ENCODE measurements around the gene WNT3. TPM values are rescaled to one million over a fixed set of nuclear protein-coding genes. Genes with fewer than 3 reads are reported as not detected.

WNT3 gene
- total and polyA plus RNA-seq, 2 experiments from 2014 or later = 2.7 to 3.4 TPM

DNA sequence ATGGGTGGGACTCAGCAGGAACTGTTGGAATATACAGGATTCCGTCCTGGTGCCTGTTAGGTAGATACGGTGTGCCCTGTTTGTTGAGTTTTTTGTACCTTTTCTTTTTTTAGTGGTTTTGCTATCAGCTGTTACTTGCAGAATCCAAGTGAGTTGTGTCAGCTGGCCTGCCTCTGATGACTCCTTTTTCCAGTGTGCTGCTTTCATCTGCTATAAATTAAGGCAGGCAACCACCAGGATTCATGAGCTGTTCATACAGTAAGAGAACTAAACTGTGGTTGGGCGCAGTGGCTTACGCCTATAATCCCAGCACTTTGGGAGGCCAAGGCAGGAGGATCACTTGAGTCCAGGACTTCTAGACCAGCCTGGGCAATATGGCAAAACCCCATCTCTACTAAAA, 79.9 kb downstream of the WNT3 start:
- Mint-ChIP-seq H3K4me3 (no peak overlapping the region), H3K27me3 (ENCODE audit: insufficient read depth, low read depth, poor library complexity) (peaks cover 3% of the 10 kb centered on the region), H3K27ac (no peak overlapping the region), H3K4me1 (peaks cover 14% of the 10 kb centered on the region; the same call in 2 of the 3 replicates), H3K9me3 (no peaks in the 10 kb centered on the region; the same call in 2 of the 3 replicates), H3K36me3 (ENCODE audit: low read depth) (no peaks in the 10 kb centered on the region)
- Histone ChIP-seq H3F3A (replicated peaks; ENCODE audit: low read depth) (0 out of 2 replicates have a peak, but pooled peaks cover under 1% of the 10 kb centered on the region), H3K27me3 (ENCODE audit: insufficient read depth) (no peaks in the 10 kb centered on the region), H2AFZ (no peak overlapping the region), H3K4me3 (no peak overlapping the region), H3K79me2 (replicated peaks; ENCODE audit: insufficient read depth) (no peaks in the 10 kb centered on the region), H3K9me2 (ENCODE audit: insufficient read depth) (no peaks in the 10 kb centered on the region), H3K36me3 (ENCODE audit: insufficient read depth) (no peaks in the 10 kb centered on the region), H3K4me1 (ENCODE audit: insufficient read depth) (0 out of 2 replicates have a peak, but pooled peaks cover 4% of the 10 kb centered on the region), H3K4me2 (no peak overlapping the region), H3K27ac (ENCODE audit: low read depth) (no peak overlapping the region), H4K20me1 (replicated peaks; ENCODE audit: insufficient read depth) (no peaks in the 10 kb centered on the region)
- ATAC-seq (no peak), DNase-seq (ENCODE audit: low spot score) (no peak)
- TF ChIP-seq EZH2 (IDR thresholded peaks at IDR 0.05; ENCODE audit: low read depth, unreplicated experiment) (no peak), CREB1 (CRISPR knock-in tag; IDR thresholded peaks at IDR 0.05; ENCODE audit: low read depth) (no peak), POLR2AphosphoS5 (IDR thresholded peaks at IDR 0.05; ENCODE audit: low read depth) (no peak), STAT1 (IDR thresholded peaks at IDR 0.05; ENCODE audit: unreplicated experiment) (no peak), ZNF114 (CRISPR knock-in tag; IDR thresholded peaks at IDR 0.05) (no peak), JUNB (IDR thresholded peaks at IDR 0.05; ENCODE audit: unreplicated experiment) (no peak), NANOG (IDR thresholded peaks at IDR 0.05; ENCODE audit: borderline replicate concordance) (no peak), EZH2phosphoT487 (IDR thresholded peaks at IDR 0.05; ENCODE audit: unreplicated experiment) (no peak), ZNF331 (CRISPR knock-in tag; IDR thresholded peaks at IDR 0.05; ENCODE audit: low read depth) (no peak)
- TF ChIP-seq, protein P1, sequence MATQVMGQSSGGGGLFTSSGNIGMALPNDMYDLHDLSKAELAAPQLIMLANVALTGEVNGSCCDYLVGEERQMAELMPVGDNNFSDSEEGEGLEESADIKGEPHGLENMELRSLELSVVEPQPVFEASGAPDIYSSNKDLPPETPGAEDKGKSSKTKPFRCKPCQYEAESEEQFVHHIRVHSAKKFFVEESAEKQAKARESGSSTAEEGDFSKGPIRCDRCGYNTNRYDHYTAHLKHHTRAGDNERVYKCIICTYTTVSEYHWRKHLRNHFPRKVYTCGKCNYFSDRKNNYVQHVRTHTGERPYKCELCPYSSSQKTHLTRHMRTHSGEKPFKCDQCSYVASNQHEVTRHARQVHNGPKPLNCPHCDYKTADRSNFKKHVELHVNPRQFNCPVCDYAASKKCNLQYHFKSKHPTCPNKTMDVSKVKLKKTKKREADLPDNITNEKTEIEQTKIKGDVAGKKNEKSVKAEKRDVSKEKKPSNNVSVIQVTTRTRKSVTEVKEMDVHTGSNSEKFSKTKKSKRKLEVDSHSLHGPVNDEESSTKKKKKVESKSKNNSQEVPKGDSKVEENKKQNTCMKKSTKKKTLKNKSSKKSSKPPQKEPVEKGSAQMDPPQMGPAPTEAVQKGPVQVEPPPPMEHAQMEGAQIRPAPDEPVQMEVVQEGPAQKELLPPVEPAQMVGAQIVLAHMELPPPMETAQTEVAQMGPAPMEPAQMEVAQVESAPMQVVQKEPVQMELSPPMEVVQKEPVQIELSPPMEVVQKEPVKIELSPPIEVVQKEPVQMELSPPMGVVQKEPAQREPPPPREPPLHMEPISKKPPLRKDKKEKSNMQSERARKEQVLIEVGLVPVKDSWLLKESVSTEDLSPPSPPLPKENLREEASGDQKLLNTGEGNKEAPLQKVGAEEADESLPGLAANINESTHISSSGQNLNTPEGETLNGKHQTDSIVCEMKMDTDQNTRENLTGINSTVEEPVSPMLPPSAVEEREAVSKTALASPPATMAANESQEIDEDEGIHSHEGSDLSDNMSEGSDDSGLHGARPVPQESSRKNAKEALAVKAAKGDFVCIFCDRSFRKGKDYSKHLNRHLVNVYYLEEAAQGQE (IDR thresholded peaks at IDR 0.05; ENCODE audit: unreplicated experiment) = no peak
- TF ChIP-seq, protein P2, sequence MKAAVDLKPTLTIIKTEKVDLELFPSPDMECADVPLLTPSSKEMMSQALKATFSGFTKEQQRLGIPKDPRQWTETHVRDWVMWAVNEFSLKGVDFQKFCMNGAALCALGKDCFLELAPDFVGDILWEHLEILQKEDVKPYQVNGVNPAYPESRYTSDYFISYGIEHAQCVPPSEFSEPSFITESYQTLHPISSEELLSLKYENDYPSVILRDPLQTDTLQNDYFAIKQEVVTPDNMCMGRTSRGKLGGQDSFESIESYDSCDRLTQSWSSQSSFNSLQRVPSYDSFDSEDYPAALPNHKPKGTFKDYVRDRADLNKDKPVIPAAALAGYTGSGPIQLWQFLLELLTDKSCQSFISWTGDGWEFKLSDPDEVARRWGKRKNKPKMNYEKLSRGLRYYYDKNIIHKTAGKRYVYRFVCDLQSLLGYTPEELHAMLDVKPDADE (IDR thresholded peaks at IDR 0.05) = no peak
- TF ChIP-seq, protein P3, sequence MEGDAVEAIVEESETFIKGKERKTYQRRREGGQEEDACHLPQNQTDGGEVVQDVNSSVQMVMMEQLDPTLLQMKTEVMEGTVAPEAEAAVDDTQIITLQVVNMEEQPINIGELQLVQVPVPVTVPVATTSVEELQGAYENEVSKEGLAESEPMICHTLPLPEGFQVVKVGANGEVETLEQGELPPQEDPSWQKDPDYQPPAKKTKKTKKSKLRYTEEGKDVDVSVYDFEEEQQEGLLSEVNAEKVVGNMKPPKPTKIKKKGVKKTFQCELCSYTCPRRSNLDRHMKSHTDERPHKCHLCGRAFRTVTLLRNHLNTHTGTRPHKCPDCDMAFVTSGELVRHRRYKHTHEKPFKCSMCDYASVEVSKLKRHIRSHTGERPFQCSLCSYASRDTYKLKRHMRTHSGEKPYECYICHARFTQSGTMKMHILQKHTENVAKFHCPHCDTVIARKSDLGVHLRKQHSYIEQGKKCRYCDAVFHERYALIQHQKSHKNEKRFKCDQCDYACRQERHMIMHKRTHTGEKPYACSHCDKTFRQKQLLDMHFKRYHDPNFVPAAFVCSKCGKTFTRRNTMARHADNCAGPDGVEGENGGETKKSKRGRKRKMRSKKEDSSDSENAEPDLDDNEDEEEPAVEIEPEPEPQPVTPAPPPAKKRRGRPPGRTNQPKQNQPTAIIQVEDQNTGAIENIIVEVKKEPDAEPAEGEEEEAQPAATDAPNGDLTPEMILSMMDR (conservative IDR thresholded peaks at IDR 0.05; ENCODE audit: low read depth in 2 of 2) = no peak
- TF ChIP-seq, protein P4, sequence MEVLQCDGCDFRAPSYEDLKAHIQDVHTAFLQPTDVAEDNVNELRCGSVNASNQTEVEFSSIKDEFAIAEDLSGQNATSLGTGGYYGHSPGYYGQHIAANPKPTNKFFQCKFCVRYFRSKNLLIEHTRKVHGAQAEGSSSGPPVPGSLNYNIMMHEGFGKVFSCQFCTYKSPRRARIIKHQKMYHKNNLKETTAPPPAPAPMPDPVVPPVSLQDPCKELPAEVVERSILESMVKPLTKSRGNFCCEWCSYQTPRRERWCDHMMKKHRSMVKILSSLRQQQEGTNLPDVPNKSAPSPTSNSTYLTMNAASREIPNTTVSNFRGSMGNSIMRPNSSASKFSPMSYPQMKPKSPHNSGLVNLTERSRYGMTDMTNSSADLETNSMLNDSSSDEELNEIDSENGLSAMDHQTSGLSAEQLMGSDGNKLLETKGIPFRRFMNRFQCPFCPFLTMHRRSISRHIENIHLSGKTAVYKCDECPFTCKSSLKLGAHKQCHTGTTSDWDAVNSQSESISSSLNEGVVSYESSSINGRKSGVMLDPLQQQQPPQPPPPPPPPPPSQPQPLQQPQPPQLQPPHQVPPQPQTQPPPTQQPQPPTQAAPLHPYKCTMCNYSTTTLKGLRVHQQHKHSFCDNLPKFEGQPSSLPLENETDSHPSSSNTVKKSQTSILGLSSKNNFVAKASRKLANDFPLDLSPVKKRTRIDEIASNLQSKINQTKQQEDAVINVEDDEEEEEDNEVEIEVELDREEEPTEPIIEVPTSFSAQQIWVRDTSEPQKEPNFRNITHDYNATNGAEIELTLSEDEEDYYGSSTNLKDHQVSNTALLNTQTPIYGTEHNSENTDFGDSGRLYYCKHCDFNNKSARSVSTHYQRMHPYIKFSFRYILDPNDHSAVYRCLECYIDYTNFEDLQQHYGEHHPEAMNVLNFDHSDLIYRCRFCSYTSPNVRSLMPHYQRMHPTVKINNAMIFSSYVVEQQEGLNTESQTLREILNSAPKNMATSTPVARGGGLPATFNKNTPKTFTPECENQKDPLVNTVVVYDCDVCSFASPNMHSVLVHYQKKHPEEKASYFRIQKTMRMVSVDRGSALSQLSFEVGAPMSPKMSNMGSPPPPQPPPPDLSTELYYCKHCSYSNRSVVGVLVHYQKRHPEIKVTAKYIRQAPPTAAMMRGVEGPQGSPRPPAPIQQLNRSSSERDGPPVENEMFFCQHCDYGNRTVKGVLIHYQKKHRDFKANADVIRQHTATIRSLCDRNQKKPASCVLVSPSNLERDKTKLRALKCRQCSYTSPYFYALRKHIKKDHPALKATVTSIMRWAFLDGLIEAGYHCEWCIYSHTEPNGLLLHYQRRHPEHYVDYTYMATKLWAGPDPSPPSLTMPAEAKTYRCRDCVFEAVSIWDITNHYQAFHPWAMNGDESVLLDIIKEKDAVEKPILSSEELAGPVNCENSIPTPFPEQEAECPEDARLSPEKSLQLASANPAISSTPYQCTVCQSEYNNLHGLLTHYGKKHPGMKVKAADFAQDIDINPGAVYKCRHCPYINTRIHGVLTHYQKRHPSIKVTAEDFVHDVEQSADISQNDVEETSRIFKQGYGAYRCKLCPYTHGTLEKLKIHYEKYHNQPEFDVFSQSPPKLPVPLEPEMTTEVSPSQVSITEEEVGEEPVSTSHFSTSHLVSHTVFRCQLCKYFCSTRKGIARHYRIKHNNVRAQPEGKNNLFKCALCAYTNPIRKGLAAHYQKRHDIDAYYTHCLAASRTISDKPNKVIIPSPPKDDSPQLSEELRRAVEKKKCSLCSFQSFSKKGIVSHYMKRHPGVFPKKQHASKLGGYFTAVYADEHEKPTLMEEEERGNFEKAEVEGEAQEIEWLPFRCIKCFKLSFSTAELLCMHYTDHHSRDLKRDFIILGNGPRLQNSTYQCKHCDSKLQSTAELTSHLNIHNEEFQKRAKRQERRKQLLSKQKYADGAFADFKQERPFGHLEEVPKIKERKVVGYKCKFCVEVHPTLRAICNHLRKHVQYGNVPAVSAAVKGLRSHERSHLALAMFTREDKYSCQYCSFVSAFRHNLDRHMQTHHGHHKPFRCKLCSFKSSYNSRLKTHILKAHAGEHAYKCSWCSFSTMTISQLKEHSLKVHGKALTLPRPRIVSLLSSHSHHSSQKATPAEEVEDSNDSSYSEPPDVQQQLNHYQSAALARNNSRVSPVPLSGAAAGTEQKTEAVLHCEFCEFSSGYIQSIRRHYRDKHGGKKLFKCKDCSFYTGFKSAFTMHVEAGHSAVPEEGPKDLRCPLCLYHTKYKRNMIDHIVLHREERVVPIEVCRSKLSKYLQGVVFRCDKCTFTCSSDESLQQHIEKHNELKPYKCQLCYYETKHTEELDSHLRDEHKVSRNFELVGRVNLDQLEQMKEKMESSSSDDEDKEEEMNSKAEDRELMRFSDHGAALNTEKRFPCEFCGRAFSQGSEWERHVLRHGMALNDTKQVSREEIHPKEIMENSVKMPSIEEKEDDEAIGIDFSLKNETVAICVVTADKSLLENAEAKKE (CRISPR knock-in tag; IDR thresholded peaks at IDR 0.05) = no peak
